Measurements from ENCODE around the gene SH3RF2.
"Not testable (repeated sequence)": the region's sequence is repeated elsewhere in the genome, so short reads cannot be mapped to it uniquely, and the experiment has no call there.

Gene SH3RF2

DNA sequence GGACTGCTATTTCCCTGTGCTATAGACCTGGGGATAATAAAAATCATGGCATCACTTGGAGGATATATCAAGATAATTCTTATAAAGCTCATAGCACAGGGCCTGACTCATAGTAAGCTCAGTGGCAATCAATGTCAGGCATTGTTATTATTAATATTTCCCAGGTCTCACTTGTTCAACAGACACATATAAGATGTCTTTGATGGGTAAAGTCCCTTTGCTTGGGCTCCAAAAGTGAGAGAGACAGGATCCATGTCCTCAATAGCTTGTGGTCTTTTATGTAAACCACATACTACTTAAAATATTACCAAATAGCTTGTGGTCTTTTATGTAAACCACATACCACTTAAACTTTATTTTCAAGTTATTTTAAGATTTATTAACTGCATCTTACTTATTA lies 11.2 kb downstream of the SH3RF2 start:
- FAIRE-seq (no peak), DNase-seq (ENCODE audit: insufficient read length, low spot score) (no peak)

GRCh38 chr5:145948047-145948446 lies 11.7 kb downstream of the SH3RF2 start:
- no peak for FAIRE-seq
- no peak for DNase-seq (ENCODE audit: insufficient read length, low spot score)

DNA sequence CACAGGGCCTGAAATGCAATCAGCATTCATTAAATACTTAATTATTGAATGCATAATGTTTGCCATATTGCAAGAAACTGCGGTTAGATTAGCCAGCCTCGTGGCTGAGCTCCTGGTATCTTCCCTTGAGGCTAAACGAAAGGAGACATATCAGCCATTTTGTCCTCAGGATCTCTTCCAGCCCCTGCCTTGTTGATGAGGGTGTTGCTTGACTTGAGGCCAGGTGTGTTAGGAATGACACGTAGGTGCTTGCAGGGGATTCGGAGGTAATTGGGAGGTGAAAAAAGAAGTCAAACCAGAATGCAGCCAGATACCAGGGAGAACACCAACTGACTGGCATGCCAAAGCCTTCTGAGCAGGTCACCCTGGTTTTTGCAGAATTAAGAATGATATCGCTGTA lies 12.5 kb downstream of the SH3RF2 start:
- FAIRE-seq, result no peak
- no peak for DNase-seq (ENCODE audit: insufficient read length, low spot score)

- FAIRE-seq, result no peak
- no peak for DNase-seq (ENCODE audit: insufficient read length, low spot score)
Measured at GRCh38 chr5:145949474-145949873, 13.1 kb downstream of the SH3RF2 start.

DNA sequence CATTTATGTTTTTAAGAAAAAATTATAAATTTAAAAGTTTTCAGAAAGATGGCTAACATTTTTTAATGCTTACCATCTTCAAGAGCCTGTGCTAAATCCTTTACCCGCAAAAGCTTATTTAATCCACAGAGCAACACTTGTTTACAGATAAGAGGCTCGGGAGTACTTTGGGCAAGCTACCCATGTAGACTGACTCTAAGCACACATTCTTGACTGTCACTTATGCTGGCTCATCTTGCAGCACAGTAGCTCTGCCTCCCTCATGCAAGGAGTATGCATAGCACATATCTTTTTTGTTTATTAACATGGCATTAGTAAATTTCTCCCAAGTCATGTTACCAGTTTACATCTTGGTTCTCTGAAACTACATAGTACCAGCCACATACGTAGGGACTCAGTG lies 14.7 kb downstream of the SH3RF2 start:
- FAIRE-seq, result no peak
- no peak for DNase-seq (ENCODE audit: insufficient read length, low spot score)

GRCh38 chr5:145953202-145953601 lies 16.8 kb downstream of the SH3RF2 start:
- FAIRE-seq (no peak), DNase-seq (ENCODE audit: insufficient read length, low spot score) (no peak)

- not testable (repeated sequence) for DNase-seq (ENCODE audit: insufficient read length, low spot score); FAIRE-seq
Measured at GRCh38 chr5:145954140-145954539, 17.8 kb downstream of the SH3RF2 start.

- no peak for FAIRE-seq
Measured at GRCh38 chr5:145957388-145957787, 21.0 kb downstream of the SH3RF2 start.

DNA sequence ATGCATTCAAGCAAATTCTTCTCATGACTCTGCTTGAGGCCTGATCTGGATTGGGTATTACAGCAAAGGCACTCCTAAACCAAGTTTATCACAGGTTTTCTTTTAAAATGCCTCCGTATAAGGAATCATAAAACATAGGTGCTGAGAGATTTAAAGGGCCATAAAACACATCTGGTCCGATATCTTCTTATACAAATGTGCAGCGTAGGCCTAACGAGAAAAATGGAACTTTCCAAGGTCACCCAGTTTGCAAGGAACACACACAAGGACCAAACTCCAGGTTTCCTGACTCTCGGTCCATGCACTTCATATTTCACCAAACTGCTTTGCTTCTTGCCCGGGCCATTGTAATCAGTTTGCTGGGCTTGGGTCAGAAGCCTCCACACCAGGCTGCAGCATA lies 22.1 kb downstream of the SH3RF2 start:
- no peak for FAIRE-seq
- DNase-seq (ENCODE audit: insufficient read length, low spot score), result no peak

More at GRCh38 chr5:145957388-145957787, 21.0 kb downstream of the SH3RF2 start:
- DNase-seq (ENCODE audit: insufficient read length, low spot score), result no peak

- FAIRE-seq, result no peak
- no peak for DNase-seq (ENCODE audit: insufficient read length, low spot score)
Measured at GRCh38 chr5:145960166-145960565, 23.8 kb downstream of the SH3RF2 start.

DNA sequence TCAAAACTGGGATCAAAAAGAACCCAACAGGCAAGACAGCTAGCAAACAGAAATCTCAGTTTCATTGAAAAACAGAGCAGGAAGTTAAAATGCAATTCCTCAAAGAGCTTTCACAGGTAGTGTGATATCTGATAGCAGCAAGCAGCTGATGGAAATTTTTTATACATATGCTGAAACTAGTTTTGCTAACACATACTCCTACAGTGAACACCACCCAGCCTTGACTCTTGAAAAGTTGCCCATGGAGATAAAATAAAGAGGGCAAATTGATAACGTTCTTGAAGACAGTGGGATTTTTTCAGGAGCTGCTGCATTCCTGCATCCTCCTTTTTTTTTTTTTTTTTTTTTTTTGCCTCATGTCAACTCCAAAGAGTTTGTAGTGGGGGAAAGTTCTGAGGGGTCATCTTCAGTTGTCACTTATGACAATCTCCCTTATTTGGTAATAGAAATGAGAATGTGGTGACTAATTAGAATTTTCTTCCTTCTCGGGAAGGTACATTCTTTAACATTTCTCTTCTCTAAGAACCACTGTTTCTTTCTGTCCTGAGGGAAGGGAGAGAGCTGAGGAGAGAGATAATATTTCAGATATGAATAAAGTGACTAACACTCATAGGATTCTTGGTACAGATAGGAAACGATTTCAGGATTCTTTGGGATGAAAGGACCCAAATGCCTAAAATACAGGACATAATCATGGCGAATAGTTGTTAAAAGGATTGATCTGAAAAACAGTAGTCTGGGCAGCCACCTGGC lies 24.6 kb downstream of the SH3RF2 start:
- DNase-seq (ENCODE audit: insufficient read length, low spot score) (no peak), FAIRE-seq (no peak)

DNA sequence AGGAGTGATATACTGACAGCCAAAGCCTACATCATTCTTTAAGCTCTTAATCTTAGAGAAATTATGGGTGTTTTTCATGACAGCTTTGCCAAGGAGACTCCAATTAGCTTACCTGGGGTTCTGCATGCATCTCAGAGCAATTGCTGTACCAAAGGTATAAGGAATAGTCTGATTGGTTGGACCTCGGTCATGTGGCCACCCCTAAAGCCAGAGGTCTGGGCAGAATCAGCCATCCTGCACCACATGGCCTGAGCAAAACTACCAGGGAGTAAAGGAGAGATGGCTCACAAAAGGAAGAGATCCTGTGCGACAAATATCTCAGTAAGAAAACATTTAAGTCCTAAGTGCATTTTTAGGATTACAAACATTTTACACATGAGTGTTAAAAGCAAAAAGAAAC lies 25.6 kb downstream of the SH3RF2 start:
- FAIRE-seq, result no peak

DNA sequence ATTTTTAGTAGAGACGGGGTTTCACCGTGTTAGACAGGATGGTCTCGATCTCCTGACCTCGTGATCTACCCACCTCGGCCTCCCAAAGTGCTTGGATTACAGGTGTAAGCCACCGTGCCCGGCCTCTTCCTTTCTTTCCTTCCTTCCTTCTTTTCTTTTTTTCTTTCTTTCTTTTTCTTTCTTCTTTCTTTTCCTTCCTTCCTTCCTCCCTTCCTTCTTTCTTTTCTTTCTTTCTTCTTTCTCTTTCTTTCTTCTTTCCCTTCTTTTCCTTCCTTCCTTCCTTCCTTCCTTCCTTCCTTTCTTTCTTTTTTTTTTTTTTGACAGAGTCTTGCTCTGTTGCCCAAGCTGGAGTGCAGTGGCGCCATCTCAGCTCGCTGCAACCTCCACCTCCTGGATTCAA lies 27.6 kb downstream of the SH3RF2 start:
- not testable (repeated sequence) for FAIRE-seq; DNase-seq (ENCODE audit: insufficient read length, low spot score)

More for the DNA sequence above, 25.6 kb downstream of the SH3RF2 start:
- DNase-seq (ENCODE audit: insufficient read length, low spot score), result no peak

DNA sequence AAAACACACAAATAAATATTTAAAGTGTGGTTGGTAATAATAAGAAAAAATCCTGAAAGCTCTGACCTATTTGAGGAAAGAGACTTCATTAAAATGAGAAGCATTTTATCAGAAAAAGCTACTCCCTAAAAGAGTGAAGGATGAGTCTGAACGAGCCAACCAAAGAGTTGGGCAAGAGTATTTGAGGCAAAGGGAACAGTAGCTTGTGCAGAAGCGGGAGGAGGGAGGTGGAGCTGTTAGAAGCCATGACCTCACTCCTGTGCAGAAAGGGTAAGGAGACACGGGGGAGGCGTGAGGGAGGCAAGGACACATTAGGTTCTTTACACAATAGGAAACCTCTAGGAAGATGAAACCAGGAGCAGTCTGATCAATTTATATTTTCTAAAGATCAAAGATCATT lies 29.4 kb downstream of the SH3RF2 start:
- FAIRE-seq, result no peak

GRCh38 chr5:145967296-145967695 lies 30.9 kb downstream of the SH3RF2 start:
- DNase-seq (ENCODE audit: insufficient read length, low spot score) (no peak), FAIRE-seq (no peak)

More for the DNA sequence above, 29.4 kb downstream of the SH3RF2 start:
- no peak for DNase-seq (ENCODE audit: insufficient read length, low spot score)

- DNase-seq (ENCODE audit: insufficient read length, low spot score), result no peak
- no peak for FAIRE-seq
Measured at GRCh38 chr5:145968970-145969713, 32.8 kb downstream of the SH3RF2 start.

DNA sequence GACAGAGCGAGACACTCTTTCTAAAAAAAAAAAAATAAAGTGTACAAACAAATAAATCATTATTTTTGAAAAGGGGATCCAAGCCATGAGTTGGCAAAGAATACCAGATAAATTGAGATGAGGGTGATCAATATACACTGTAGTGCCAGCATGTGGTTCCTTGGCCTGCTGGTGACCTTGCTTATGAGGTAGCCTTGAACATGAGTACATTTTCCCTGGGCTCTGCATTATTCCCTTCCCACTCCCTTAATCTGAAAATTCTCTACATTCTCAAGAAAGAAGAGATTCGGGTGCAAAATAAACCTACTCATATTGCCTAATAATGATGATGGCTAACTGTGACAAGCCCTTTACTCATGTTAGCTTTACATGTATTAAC lies 33.3 kb downstream of the SH3RF2 start:
- FAIRE-seq (no peak), DNase-seq (ENCODE audit: insufficient read length, low spot score) (no peak)

- DNase-seq (ENCODE audit: insufficient read length, low spot score) (no peak), FAIRE-seq (no peak)
Measured at GRCh38 chr5:145971108-145971507, 34.7 kb downstream of the SH3RF2 start.

DNA sequence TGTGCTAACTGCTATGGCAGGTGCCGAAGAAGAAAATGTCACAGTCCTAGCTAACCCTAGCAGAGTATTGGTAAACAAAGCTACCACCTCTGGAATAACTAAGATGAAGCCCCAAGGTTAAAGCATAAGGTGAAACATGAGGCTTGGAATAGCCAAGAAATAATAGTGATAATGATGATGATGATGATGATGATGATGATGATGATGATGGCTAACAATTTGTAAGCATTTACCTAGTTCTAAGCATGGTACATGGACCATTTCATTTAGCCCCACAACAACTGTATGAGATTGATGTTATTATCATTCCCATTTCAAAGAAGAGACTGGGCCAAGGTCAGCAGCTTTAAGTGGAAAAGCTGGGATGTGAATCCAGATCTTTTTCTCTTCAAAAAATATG lies 35.3 kb downstream of the SH3RF2 start:
- DNase-seq (ENCODE audit: insufficient read length, low spot score) (no peak), FAIRE-seq (no peak)

DNA sequence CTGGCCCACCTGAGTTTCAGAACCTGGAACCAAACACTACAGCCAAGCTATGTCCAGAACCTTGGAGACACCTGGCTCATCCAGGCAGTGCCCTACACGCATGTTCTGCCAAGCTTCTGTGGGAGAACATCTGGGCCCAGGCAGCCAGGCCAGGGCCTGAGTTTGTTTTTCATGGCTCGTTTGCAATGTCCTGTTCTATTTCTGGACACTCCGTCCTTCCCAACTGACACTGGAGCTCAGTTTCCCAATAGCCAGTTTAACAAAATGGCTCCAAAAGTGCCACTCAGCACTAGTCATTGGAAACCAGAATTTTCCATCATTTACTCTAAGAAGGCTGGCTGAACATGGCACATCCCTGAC lies 38.6 kb downstream of the SH3RF2 start:
- FAIRE-seq (no peak), DNase-seq (ENCODE audit: insufficient read length, low spot score) (no peak)

DNA sequence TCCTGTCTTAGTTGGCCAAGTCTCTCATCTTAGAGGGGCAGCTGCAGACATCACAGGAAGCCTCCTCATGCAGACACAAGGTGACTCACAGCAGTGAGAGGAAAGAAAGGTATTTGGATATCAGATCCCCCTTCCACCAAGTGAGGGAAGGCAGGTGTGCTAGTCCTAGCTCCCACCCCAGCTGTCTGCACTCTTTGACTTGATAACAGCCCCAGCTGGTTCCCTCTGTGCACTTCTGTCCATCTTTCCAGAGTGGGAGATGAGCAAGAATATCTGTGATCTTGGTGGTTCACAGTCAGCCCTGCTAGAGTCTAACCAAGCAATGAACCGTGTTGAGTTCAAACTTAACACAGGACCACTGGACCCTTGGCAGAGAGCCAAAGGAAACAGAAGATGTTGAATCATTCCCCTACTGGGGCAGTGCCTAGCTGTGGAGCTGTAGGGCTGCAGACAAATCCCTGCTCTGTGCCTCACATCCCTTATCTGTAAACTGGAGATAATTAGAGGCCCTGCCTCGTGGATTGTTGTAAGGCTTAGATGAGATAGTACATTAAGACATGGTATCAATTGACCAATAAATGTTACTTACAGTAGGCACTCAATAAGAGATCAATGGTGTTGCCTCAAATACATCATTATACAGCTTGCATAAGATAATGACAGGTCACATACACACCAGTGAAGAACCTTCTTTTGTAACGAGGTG lies 39.1 kb downstream of the SH3RF2 start:
- DNase-seq (ENCODE audit: insufficient read length, low spot score) (no peak), FAIRE-seq (no peak)

Measured in GM19239 (cell line).